GM12878 (cell line): ENCODE measurements around the gene AKAP17A. TPM values are rescaled to one million over a fixed set of nuclear protein-coding genes. Genes with fewer than 3 reads are reported as not detected.

Experiments used
- ATAC-seq: fragments of 200-7000 bp; cut with Tn5 transposase; 3 replicates; pipeline ENCODE4 v1.9.1; 2020; ENCODE audit warnings: mild to moderate bottlenecking, moderate library complexity
- BruUV-seq: library from RNA; stranded (reverse); fragments of 400-500 nt; replicated peaks from 2 replicates; lab custom pipeline; 2021; lab: Mats Ljungman, UMichigan
- CTCF ChIA-PET: fragments of 300-600 bp; sonication (Branson Sonifier 250); formaldehyde crosslinking; extraction: SDS; loops from one replicate; lab custom pipeline; 2021; ENCODE audit warnings: inconsistent platforms; lab: Yijun Ruan, JAX
- POLR2A ChIA-PET: fragments of 350-600 bp; formaldehyde crosslinking; extraction: SDS; loops from one replicate; lab custom pipeline; 2021; ENCODE audit warnings: inconsistent platforms; lab: Charles Lee
- RAD21 ChIA-PET: fragments of 300-600 bp; sonication (Branson Sonifier 250); formaldehyde crosslinking; loops from one replicate; lab custom pipeline; 2023; ENCODE audit warnings: antibody characterized with exemption; ENCODE audit not compliant: unreplicated experiment; lab: Charles Lee
- SMC1A ChIA-PET: fragments of 300-600 bp; sonication (Branson Sonifier 250); formaldehyde crosslinking; loops from one replicate; lab custom pipeline; 2023; ENCODE audit not compliant: unreplicated experiment, uncharacterized antibody; lab: Charles Lee
- DNase-seq: peaks from one replicate; pipeline ENCODE4 v3.0.0-alpha.2; 2011; ENCODE audit warnings: low read depth, low spot score
- FAIRE-seq: peaks from 3 replicates; lab custom pipeline; 2011; peaks lifted over from hg19 to GRCh38; lab: Jason Lieb, UNC
- H2AFZ ChIP-seq: 2 replicates; pipeline ENCODE4 v1.6.0; 2011; ENCODE audit warnings: low read depth, low read length, control low read depth; ENCODE audit not compliant: control insufficient read depth
- H3K27ac ChIP-seq: 2 replicates; pipeline ENCODE4 v1.5.1; 2011; ENCODE audit warnings: control low read depth; ENCODE audit not compliant: control insufficient read depth, insufficient read depth
- H3K27me3 ChIP-seq, 2 experiments: replicated peaks in 1 of 2; 2 replicates each; pipeline versions ENCODE4 v1.6.0 to v1.6.1; 2011; ENCODE audit warnings: low read length in 1 of 2; ENCODE audit not compliant: control insufficient read depth in 2 of 2, insufficient read depth in 2 of 2
- H3K36me3 ChIP-seq, 2 experiments: 2 replicates each; pipeline ENCODE4 v1.5.1; 2011; ENCODE audit warnings: low read length in 1 of 2; ENCODE audit not compliant: control insufficient read depth in 2 of 2, insufficient read depth in 2 of 2
- H3K4me1 ChIP-seq: 2 replicates; pipeline ENCODE4 v1.6.1; 2011; ENCODE audit warnings: mild to moderate bottlenecking, low read length, moderate library complexity, mixed read lengths; ENCODE audit not compliant: control insufficient read depth, insufficient read depth
- H3K4me2 ChIP-seq: 2 replicates; pipeline ENCODE4 v1.6.0; 2011; ENCODE audit warnings: control low read depth; ENCODE audit not compliant: control insufficient read depth, insufficient read depth
- H3K4me3 ChIP-seq: fragments of 200-600 bp; sonication (generic); 2 replicates; pipeline ENCODE4 v1.5.1; 2016
- H3K79me2 ChIP-seq: 2 replicates; pipeline ENCODE4 v1.6.0; 2011; ENCODE audit warnings: low read length; ENCODE audit not compliant: control insufficient read depth, insufficient read depth
- H3K9ac ChIP-seq: 2 replicates; pipeline ENCODE4 v1.8.0; 2011; ENCODE audit warnings: low read length, control low read depth, mixed read lengths; ENCODE audit not compliant: control insufficient read depth, insufficient read depth
- H3K9me3 ChIP-seq: replicated peaks from 3 replicates; pipeline ENCODE4 v1.5.1; 2011; ENCODE audit warnings: mild to moderate bottlenecking, low read length; ENCODE audit not compliant: control insufficient read depth, insufficient read depth
- H4K20me1 ChIP-seq: 2 replicates; pipeline ENCODE4 v1.6.0; 2011; ENCODE audit not compliant: control insufficient read depth, insufficient read depth
- ASH2L ChIP-seq: fragments of 300-600, 200-600 bp; sonication (generic); IDR thresholded peaks from 2 replicates; pipeline ENCODE4 v1.6.1; 2017; ENCODE audit warnings: low read depth, mild to moderate bottlenecking, borderline replicate concordance
- CHD1 ChIP-seq: IDR thresholded peaks from 2 replicates; pipeline ENCODE4 v1.6.1; 2012; ENCODE audit warnings: low read depth, low read length, improper control_type of control experiment
- CREM ChIP-seq: IDR thresholded peaks from 2 replicates; pipeline ENCODE4 v1.6.1; 2014; ENCODE audit warnings: antibody characterized with exemption, low read depth
- HDGF ChIP-seq: fragments of 450-650 bp; IDR thresholded peaks from 2 replicates; pipeline ENCODE4 v1.6.1; 2016; ENCODE audit warnings: antibody characterized with exemption
- NR2C2 ChIP-seq: IDR thresholded peaks from 2 replicates; pipeline ENCODE4 v1.6.1; 2011; ENCODE audit warnings: borderline replicate concordance, low read depth; ENCODE audit not compliant: control insufficient read depth, insufficient read length
- PAX8 ChIP-seq: fragments of 450-650 bp; IDR thresholded peaks from 2 replicates; pipeline ENCODE4 v1.6.1; 2017; ENCODE audit warnings: mild to moderate bottlenecking, moderate library complexity
- PML ChIP-seq: IDR thresholded peaks from 2 replicates; pipeline ENCODE4 v1.6.1; 2012; ENCODE audit warnings: low read length, inconsistent platforms
- RUNX3 ChIP-seq: IDR thresholded peaks from 2 replicates; pipeline ENCODE4 v1.6.1; 2012; ENCODE audit warnings: low read length, inconsistent platforms
- SKIL ChIP-seq: fragments of 450-650 bp; IDR thresholded peaks from 2 replicates; pipeline ENCODE4 v1.6.1; 2017; ENCODE audit warnings: mild to moderate bottlenecking, low read depth, inconsistent platforms; ENCODE audit not compliant: poor library complexity, severe bottlenecking
- SMARCA5 ChIP-seq: fragments of 450-650 bp; IDR thresholded peaks from 2 replicates; pipeline ENCODE4 v1.6.1; 2017; ENCODE audit warnings: mild to moderate bottlenecking
- STAT1 ChIP-seq: fragments of 450-650 bp; conservative IDR thresholded peaks from 2 replicates; pipeline ENCODE4 v1.6.1; 2014; ENCODE audit warnings: antibody characterized with exemption, mild to moderate bottlenecking
- TCF7 ChIP-seq: IDR thresholded peaks from 2 replicates; pipeline ENCODE4 v1.6.1; 2014; ENCODE audit warnings: antibody characterized with exemption, borderline replicate concordance
- USF1 ChIP-seq: IDR thresholded peaks from 2 replicates; pipeline ENCODE4 v1.6.1; 2011; ENCODE audit warnings: borderline replicate concordance, low read depth, mild to moderate bottlenecking, moderate library complexity, mixed read lengths, low read length; ENCODE audit not compliant: insufficient read depth; ENCODE audit errors: extremely low read length
- ZNF622 ChIP-seq: fragments of 450-650 bp; IDR thresholded peaks from 2 replicates; pipeline ENCODE4 v1.6.1; 2017; ENCODE audit warnings: mild to moderate bottlenecking, inconsistent platforms
- ZSCAN29 ChIP-seq: fragments of 450-650 bp; IDR thresholded peaks from 2 replicates; pipeline ENCODE4 v1.6.1; 2017; ENCODE audit warnings: mild to moderate bottlenecking, moderate library complexity
- WGBS: methylation state at CpG from one replicate; pipeline ENCODE4 v1.1.6; 2016; ENCODE audit warnings: low lambda C conversion rate; ENCODE audit not compliant: insufficient replicate concordance, insufficient coverage; ENCODE audit errors: missing lambda C conversion rate; 5-methylcytosine and 5-hydroxymethylcytosine counted together
- in situ Hi-C: fragments of 300-500 bp; cut with MboI; formaldehyde crosslinking; loops from 9 replicates; pipeline ENCODE4 v1.14.3; 2018; ENCODE audit warnings: mixed read lengths
- intact Hi-C: fragments of 100-400 bp; cut with micrococcal nuclease; formaldehyde crosslinking; loops from one replicate; pipeline ENCODE4 v1.14.2; 2022; ENCODE audit not compliant: unreplicated experiment
- polyA plus RNA-seq, 11 experiments: library from polyadenylated mRNA; depleted of rRNA in 4 of 11; unstranded in 6 of 11; stranded (reverse) in 5 of 11; fragments of >200 nt; fragmentation: Nextera tagmentation in 4 of 11; fragmentation: Illumina TruSeq in 1 of 11; extraction: Ambion mirVana in 4 of 11; extraction: Trizol in 1 of 11; gene quantifications; 1 replicate in 1 of 11; 2 replicates in 10 of 11; pipeline versions ENCODE4 v1.2.1 to v1.2.3, GENCODE V29; 2011 to 2016; ENCODE audit warnings: inconsistent platforms in 2 of 11, missing spikeins in 2 of 11, low read depth in 1 of 11
- total RNA-seq, 4 experiments: library from RNA; depleted of rRNA in 3 of 4; stranded (reverse); fragments of >200 nt in 3 of 4; fragmentation: Illumina TruSeq in 1 of 4; extraction: Trizol in 1 of 4; gene quantifications; 2 replicates each; pipeline versions ENCODE4 v1.2.1 to v1.2.3, GENCODE V29; 2013 to 2021

Gene AKAP17A
- total and polyA plus RNA-seq, 10 of the 15 experiments (the other 5 are each of a cell fraction or from before 2014, with no cell fraction given): 3.0 to 55.8 (median 25.5) TPM

DNA sequence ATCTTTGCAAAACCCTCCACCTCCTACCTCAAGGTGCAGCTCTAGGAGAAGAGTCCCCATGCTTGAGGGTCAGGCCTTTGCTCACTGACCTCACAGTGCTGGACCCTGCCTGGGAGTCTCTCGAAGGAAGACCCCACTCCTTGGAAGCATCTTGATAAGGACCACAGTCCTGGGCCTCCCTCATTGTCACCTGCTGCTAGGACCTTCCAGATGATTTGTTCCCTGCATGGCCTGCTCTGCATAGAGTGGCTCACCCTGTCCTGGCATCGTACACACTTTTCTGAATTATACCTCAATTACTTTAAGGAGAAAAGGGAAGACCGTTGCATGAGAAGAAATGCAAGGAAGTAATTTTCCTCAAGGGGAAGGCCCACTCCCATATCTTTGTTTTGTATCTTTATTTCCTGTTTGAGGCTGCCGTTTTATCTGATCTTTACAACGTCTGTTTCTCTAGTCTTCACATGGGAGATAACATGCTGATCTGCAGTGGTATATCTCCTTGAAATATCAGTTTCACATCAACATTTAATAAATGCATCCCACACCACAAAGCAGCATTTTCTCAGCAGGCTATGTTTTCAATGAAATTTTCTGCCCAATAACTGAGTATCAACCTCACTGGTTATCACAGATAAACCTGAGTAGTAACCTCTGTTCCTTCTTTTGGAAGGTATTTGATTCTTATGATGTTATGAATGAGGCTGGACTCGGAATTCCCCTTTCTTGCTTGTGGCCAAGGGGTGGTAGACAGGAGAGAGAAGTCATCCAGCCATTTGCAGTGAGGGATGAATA lies 15.0 kb upstream of the AKAP17A start:
- H3K27me3 ChIP-seq: no peaks in the 10 kb centered on the region
- H3K4me3 ChIP-seq: no peak overlapping the region
- 28% methylated on average over 6 of the region's 6 CpGs for WGBS
- ChIA-PET SMC1A (no interaction called here), RAD21 (no interaction called here)
- intact Hi-C loops: no loop called here
- no peak overlapping the region for H3K9ac ChIP-seq
- DNase-seq: no peak
- BruUV-seq: no TSS peak
- no peaks in the 10 kb centered on the region for H3K79me2 ChIP-seq
- TF ChIP-seq RUNX3 (peak; percentile 7; the same call in 1 of the 2 replicates), ASH2L (no peak), USF1 (no peak)
- TF ChIP-seq, all 136 proteins: peak for 1
- FAIRE-seq (no peak), ATAC-seq (peak; percentile 51)
- in situ Hi-C loops: no loop called here
- CTCF ChIA-PET: no interaction called here
- peak overlapping the region; percentile 13; the same call in 1 of the 2 replicates for H3K4me2 ChIP-seq
- H3K4me1 ChIP-seq: peaks cover 6% of the 10 kb centered on the region; the same call in 1 of the 2 replicates
- H4K20me1 ChIP-seq: no peaks in the 10 kb centered on the region
- H3K9me3 ChIP-seq: no peaks in the 10 kb centered on the region; the same call in 2 of the 3 replicates
- POLR2A ChIA-PET: no interaction called here
- no peak overlapping the region for H3K27ac ChIP-seq
- peak overlapping the region; percentile 17; the same call in 1 of the 2 replicates for H2AFZ ChIP-seq
- no peaks in the 10 kb centered on the region for H3K36me3 ChIP-seq

DNA sequence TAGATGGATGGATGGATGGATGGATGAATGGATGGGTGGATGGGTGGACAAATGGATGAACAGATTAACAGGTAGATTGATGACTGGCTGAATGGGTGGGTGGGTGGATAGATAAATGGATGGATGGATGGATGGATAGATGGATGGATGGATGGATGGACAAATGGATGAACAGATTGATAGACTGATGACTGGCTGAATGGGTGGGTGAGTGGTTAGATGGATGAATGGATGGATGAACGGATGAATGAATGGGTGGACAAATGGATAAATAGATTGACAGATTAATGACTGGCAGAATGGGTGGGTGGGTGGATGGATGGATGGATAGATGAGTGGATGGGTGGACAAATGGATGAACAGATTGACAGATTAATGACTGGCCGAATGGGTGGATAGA lies 13.6 kb upstream of the AKAP17A start:
- Histone ChIP-seq H3K4me3 (no peak overlapping the region), H3K27me3 (no peaks in the 10 kb centered on the region), H2AFZ (no peak overlapping the region), H3K4me2 (no peak overlapping the region), H3K9me3 (no peaks in the 10 kb centered on the region; the same call in 2 of the 3 replicates), H4K20me1 (no peaks in the 10 kb centered on the region), H3K79me2 (no peaks in the 10 kb centered on the region), H3K4me1 (peaks cover 11% of the 10 kb centered on the region), H3K9ac (no peak overlapping the region), H3K27ac (no peak overlapping the region), H3K36me3 (no peaks in the 10 kb centered on the region)
- ATAC-seq (no peak), FAIRE-seq (no peak), DNase-seq (no peak)
- in situ Hi-C loops (no loop called here), intact Hi-C loops (no loop called here)
- TF ChIP-seq ZSCAN29 (no peak), PML (no peak), PAX8 (no peak), ZNF622 (no peak), CREM (no peak), TCF7 (no peak), SKIL (no peak), HDGF (no peak), CHD1 (no peak), SMARCA5 (no peak), NR2C2 (no peak), STAT1 (no peak)
- BruUV-seq: no TSS peak
- SMC1A ChIA-PET: no interaction called here
- POLR2A ChIA-PET: no interaction called here
- 72% methylated on average over 2 of the region's 2 CpGs for WGBS
- CTCF ChIA-PET: no interaction called here
- RAD21 ChIA-PET: no interaction called here
